Inferior parietal cortex (tissue), 1 donor: Measurements from ENCODE around the gene NGEF.
A peak's percentile ranks its signal among the peaks of the same experiment; 100 is the strongest.
"Not testable (repeated sequence)": the region's sequence is repeated elsewhere in the genome, so short reads cannot be mapped to it uniquely, and the experiment has no call there.

Experiments
- DNase-seq: peaks from one replicate; pipeline ENCODE4 v3.0.0-alpha.2; 2016; ENCODE audit errors: extremely low spot score

Gene NGEF

GRCh38 chr2:233013027-233013461, at the start of gene NGEF:
NGEF (minus strand) TSS chr2:233013256; CDS start chr2:232974890, 38,366 bp downstream.
- no peak for DNase-seq

GRCh38 chr2:233062451-233062850, 49.4 kb upstream of the NGEF start:
- no peak for DNase-seq

- no peak for DNase-seq
These were observed 48.8 kb upstream of the NGEF start for GRCh38 chr2:233061591-233062450.

- DNase-seq, result no peak
These were observed 48.0 kb upstream of the NGEF start for GRCh38 chr2:233060980-233061590.

- no peak for DNase-seq
These were observed 47.5 kb upstream of the NGEF start for GRCh38 chr2:233060501-233060979.

- no peak for DNase-seq
These were observed 46.9 kb upstream of the NGEF start, which contains the start of gene INPP5D for GRCh38 chr2:233059797-233060500. INPP5D (plus strand) TSS chr2:233060342; CDS start chr2:233060479, 137 bp downstream.

- DNase-seq, result no peak
These were observed 46.4 kb upstream of the NGEF start for GRCh38 chr2:233059547-233059796.

- no peak for DNase-seq
These were observed 45.9 kb upstream of the NGEF start for GRCh38 chr2:233058717-233059546.

GRCh38 chr2:233056961-233057605, 44.0 kb upstream of the NGEF start:
- no peak for DNase-seq

- DNase-seq, result no peak
These were observed 42.3 kb upstream of the NGEF start for GRCh38 chr2:233055362-233055761.

- peak; percentile 57 for DNase-seq
These were observed 41.1 kb upstream of the NGEF start for GRCh38 chr2:233053928-233054784.

GRCh38 chr2:233052517-233052916, 39.5 kb upstream of the NGEF start:
- DNase-seq, result not testable (repeated sequence)

GRCh38 chr2:233051241-233052149, 38.4 kb upstream of the NGEF start:
- DNase-seq, result no peak

GRCh38 chr2:233049194-233049761, 36.2 kb upstream of the NGEF start:
- no peak for DNase-seq

GRCh38 chr2:233048569-233049193, 35.6 kb upstream of the NGEF start:
- no peak for DNase-seq

GRCh38 chr2:233047667-233048066, 34.6 kb upstream of the NGEF start:
- DNase-seq, result peak; percentile 56

GRCh38 chr2:233047206-233047605, 34.1 kb upstream of the NGEF start:
- DNase-seq, result no peak

- DNase-seq, result peak; percentile 49
These were observed 32.0 kb upstream of the NGEF start for GRCh38 chr2:233044974-233045605.
